Measurements from ENCODE around the gene GPD1.

Gene GPD1

GRCh38 chr12:50062728-50063460 is 40.9 kb upstream of the GPD1 start:
- H3K27me3 ChIP-seq (ENCODE audit: control insufficient read depth in 1 of 2, insufficient read depth in 1 of 2, low read length in 2 of 2): peaks cover 0 to 4% of the 10 kb centered on the region in 2 experiments
- H3K14ac ChIP-seq (ENCODE audit: low read length in 2 of 2): no peak overlapping the region
- H3K79me1 ChIP-seq (replicated peaks; ENCODE audit: low read length, poor library complexity, severe bottlenecking): no peaks in the 10 kb centered on the region
- no peak overlapping the region for H3K4me2 ChIP-seq (ENCODE audit: low read length, poor library complexity, severe bottlenecking)
- no peak overlapping the region for H2AFZ ChIP-seq (ENCODE audit: low read depth, low read length)
- H3K4ac ChIP-seq (ENCODE audit: low read depth in 1 of 2, low read length in 2 of 2): no peak overlapping the region
- no peak overlapping the region for H4K91ac ChIP-seq (ENCODE audit: low read length)
- no peak overlapping the region for H4K8ac ChIP-seq (ENCODE audit: low read length)
- H3K4me3 ChIP-seq (ENCODE audit: insufficient read depth in 1 of 2, low read depth in 1 of 2, low read length in 2 of 2): no peak overlapping the region
- H2BK12ac ChIP-seq (ENCODE audit: low read length in 2 of 2): no peak overlapping the region
- H3K9me3 ChIP-seq (ENCODE audit: control insufficient read depth, low read length): no peaks in the 10 kb centered on the region
- no peak overlapping the region for H3K27ac ChIP-seq (ENCODE audit: low read length, poor library complexity, severe bottlenecking)
- no peak for DNase-seq
- H3K9ac ChIP-seq (ENCODE audit: low read length): no peak overlapping the region
- H2AK5ac ChIP-seq (ENCODE audit: low read length, severe bottlenecking): no peak overlapping the region
- WGBS: 93% methylated on average over 3 of the region's 5 CpGs
- H2BK120ac ChIP-seq (ENCODE audit: low read depth, low read length): no peak overlapping the region
- no peak overlapping the region for H3K18ac ChIP-seq (ENCODE audit: low read depth in 1 of 2, low read length in 2 of 2)
- H3K36me3 ChIP-seq (ENCODE audit: control insufficient read depth in 1 of 2, insufficient read depth in 2 of 2, low read depth in 1 of 2, low read length in 2 of 2): peaks cover 0 to 15% of the 10 kb centered on the region in 2 experiments
- H3K4me1 ChIP-seq (ENCODE audit: control insufficient read depth, insufficient read depth, low read depth, low read length): peaks cover 26% of the 10 kb centered on the region
- H2BK15ac ChIP-seq (ENCODE audit: low read depth, poor library complexity, severe bottlenecking): no peak overlapping the region
- no peak overlapping the region for H2BK5ac ChIP-seq (ENCODE audit: low read depth, low read length, poor library complexity, severe bottlenecking)
- no peak overlapping the region for H3K23ac ChIP-seq (ENCODE audit: low read length in 2 of 2)

GRCh38 chr12:50065726-50066310 is 38.0 kb upstream of the GPD1 start:
- Histone ChIP-seq H3K18ac (ENCODE audit: low read depth in 1 of 2, low read length in 2 of 2) (no peak overlapping the region), H3K4me2 (ENCODE audit: low read length, poor library complexity, severe bottlenecking) (no peak overlapping the region), H3K9me3 (ENCODE audit: control insufficient read depth, low read length) (no peaks in the 10 kb centered on the region), H2AK5ac (ENCODE audit: low read length, severe bottlenecking) (no peak overlapping the region), H3K27ac (ENCODE audit: low read length, poor library complexity, severe bottlenecking) (no peak overlapping the region), H2BK120ac (ENCODE audit: low read depth, low read length) (no peak overlapping the region), H3K4me3 (ENCODE audit: insufficient read depth in 1 of 2, low read depth in 1 of 2, low read length in 2 of 2) (no peak overlapping the region), H3K4ac (ENCODE audit: low read depth in 1 of 2, low read length in 2 of 2) (no peak overlapping the region), H2BK12ac (ENCODE audit: low read length in 2 of 2) (peak overlapping the region in 1 of 2 experiments; percentile 45), H3K36me3 (ENCODE audit: control insufficient read depth in 1 of 2, insufficient read depth in 2 of 2, low read depth in 1 of 2, low read length in 2 of 2) (peaks cover 0 to 2% of the 10 kb centered on the region in 2 experiments), H2AFZ (ENCODE audit: low read depth, low read length) (no peak overlapping the region), H2BK5ac (ENCODE audit: low read depth, low read length, poor library complexity, severe bottlenecking) (no peak overlapping the region), H3K23ac (ENCODE audit: low read length in 2 of 2) (no peak overlapping the region), H3K27me3 (ENCODE audit: control insufficient read depth in 1 of 2, insufficient read depth in 1 of 2, low read length in 2 of 2) (no peaks in the 10 kb centered on the region), H2BK15ac (ENCODE audit: low read depth, poor library complexity, severe bottlenecking) (no peak overlapping the region), H4K8ac (ENCODE audit: low read length) (no peak overlapping the region), H4K91ac (ENCODE audit: low read length) (peak overlapping the region; percentile 34), H3K14ac (ENCODE audit: low read length in 2 of 2) (peak overlapping the region in 1 of 2 experiments; percentile 26), H3K79me1 (replicated peaks; ENCODE audit: low read length, poor library complexity, severe bottlenecking) (no peaks in the 10 kb centered on the region), H3K4me1 (ENCODE audit: control insufficient read depth, insufficient read depth, low read depth, low read length) (peaks cover 16% of the 10 kb centered on the region), H3K9ac (ENCODE audit: low read length) (peak overlapping the region; percentile 57)
- WGBS: 97% methylated on average over 3 of the region's 3 CpGs
- DNase-seq: no peak

- H3K27ac ChIP-seq (ENCODE audit: low read length, poor library complexity, severe bottlenecking): no peak overlapping the region
- H3K4ac ChIP-seq (ENCODE audit: low read depth in 1 of 2, low read length in 2 of 2): no peak overlapping the region
- H3K4me2 ChIP-seq (ENCODE audit: low read length, poor library complexity, severe bottlenecking): no peak overlapping the region
- no peak overlapping the region for H3K23ac ChIP-seq (ENCODE audit: low read length in 2 of 2)
- H3K18ac ChIP-seq (ENCODE audit: low read depth in 1 of 2, low read length in 2 of 2): no peak overlapping the region
- H2BK5ac ChIP-seq (ENCODE audit: low read depth, low read length, poor library complexity, severe bottlenecking): no peak overlapping the region
- H2BK120ac ChIP-seq (ENCODE audit: low read depth, low read length): no peak overlapping the region
- no peak overlapping the region for H2AK5ac ChIP-seq (ENCODE audit: low read length, severe bottlenecking)
- no peak overlapping the region for H3K4me3 ChIP-seq (ENCODE audit: insufficient read depth in 1 of 2, low read depth in 1 of 2, low read length in 2 of 2)
- H3K79me1 ChIP-seq (replicated peaks; ENCODE audit: low read length, poor library complexity, severe bottlenecking): no peaks in the 10 kb centered on the region
- H4K91ac ChIP-seq (ENCODE audit: low read length): no peak overlapping the region
- H2AFZ ChIP-seq (ENCODE audit: low read depth, low read length): no peak overlapping the region
- peaks cover 16% of the 10 kb centered on the region for H3K4me1 ChIP-seq (ENCODE audit: control insufficient read depth, insufficient read depth, low read depth, low read length)
- DNase-seq: peak; percentile 89
- peak overlapping the region; percentile 57 for H3K9ac ChIP-seq (ENCODE audit: low read length)
- no peak overlapping the region for H3K14ac ChIP-seq (ENCODE audit: low read length in 2 of 2)
- H3K27me3 ChIP-seq (ENCODE audit: control insufficient read depth in 1 of 2, insufficient read depth in 1 of 2, low read length in 2 of 2): no peaks in the 10 kb centered on the region
- no peak overlapping the region for H2BK15ac ChIP-seq (ENCODE audit: low read depth, poor library complexity, severe bottlenecking)
- H4K8ac ChIP-seq (ENCODE audit: low read length): no peak overlapping the region
- peaks cover 0 to 2% of the 10 kb centered on the region in 2 experiments for H3K36me3 ChIP-seq (ENCODE audit: control insufficient read depth in 1 of 2, insufficient read depth in 2 of 2, low read depth in 1 of 2, low read length in 2 of 2)
- 41% methylated on average over 5 of the region's 5 CpGs for WGBS
- H3K9me3 ChIP-seq (ENCODE audit: control insufficient read depth, low read length): no peaks in the 10 kb centered on the region
- no peak overlapping the region for H2BK12ac ChIP-seq (ENCODE audit: low read length in 2 of 2)
Observed at GRCh38 chr12:50066402-50066801, 37.4 kb upstream of the GPD1 start.

DNA sequence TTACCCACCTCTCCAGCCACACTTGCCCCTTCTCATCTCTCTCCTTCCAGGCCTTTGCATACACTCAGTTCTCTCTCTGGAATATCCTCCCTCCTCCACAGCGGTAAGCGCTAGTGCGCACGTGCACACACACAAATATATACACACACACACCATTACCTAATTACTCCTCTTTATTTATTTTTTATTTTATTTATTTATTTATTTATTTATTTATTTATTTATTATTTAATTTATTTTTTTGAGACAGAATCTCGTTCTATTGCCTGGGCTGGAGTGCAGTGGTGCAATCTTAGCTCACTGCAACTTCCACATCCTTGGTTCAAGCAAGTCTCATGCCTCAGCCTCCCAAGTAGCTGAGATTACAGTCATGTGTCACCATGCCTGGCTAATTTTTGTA is 34.7 kb upstream of the GPD1 start:
- H3K14ac ChIP-seq (ENCODE audit: low read length in 2 of 2): no peak overlapping the region

More for the DNA sequence above, 34.7 kb upstream of the GPD1 start:
- Histone ChIP-seq H2AK5ac (ENCODE audit: low read length, severe bottlenecking) (no peak overlapping the region), H2BK15ac (ENCODE audit: low read depth, poor library complexity, severe bottlenecking) (no peak overlapping the region), H3K27ac (ENCODE audit: low read length, poor library complexity, severe bottlenecking) (no peak overlapping the region), H3K4ac (ENCODE audit: low read depth in 1 of 2, low read length in 2 of 2) (no peak overlapping the region), H4K8ac (ENCODE audit: low read length) (no peak overlapping the region), H2BK120ac (ENCODE audit: low read depth, low read length) (no peak overlapping the region), H3K4me2 (ENCODE audit: low read length, poor library complexity, severe bottlenecking) (no peak overlapping the region), H3K9me3 (ENCODE audit: control insufficient read depth, low read length) (no peaks in the 10 kb centered on the region), H3K18ac (ENCODE audit: low read depth in 1 of 2, low read length in 2 of 2) (no peak overlapping the region), H2BK12ac (ENCODE audit: low read length in 2 of 2) (no peak overlapping the region), H3K36me3 (ENCODE audit: control insufficient read depth in 1 of 2, insufficient read depth in 2 of 2, low read depth in 1 of 2, low read length in 2 of 2) (peaks cover 0 to 3% of the 10 kb centered on the region in 2 experiments), H3K9ac (ENCODE audit: low read length) (no peak overlapping the region), H2AFZ (ENCODE audit: low read depth, low read length) (no peak overlapping the region), H3K4me1 (ENCODE audit: control insufficient read depth, insufficient read depth, low read depth, low read length) (peaks cover 10% of the 10 kb centered on the region), H3K4me3 (ENCODE audit: insufficient read depth in 1 of 2, low read depth in 1 of 2, low read length in 2 of 2) (no peak overlapping the region), H3K23ac (ENCODE audit: low read length in 2 of 2) (no peak overlapping the region), H3K79me1 (replicated peaks; ENCODE audit: low read length, poor library complexity, severe bottlenecking) (no peaks in the 10 kb centered on the region), H4K91ac (ENCODE audit: low read length) (no peak overlapping the region), H3K27me3 (ENCODE audit: control insufficient read depth in 1 of 2, insufficient read depth in 1 of 2, low read length in 2 of 2) (no peaks in the 10 kb centered on the region), H2BK5ac (ENCODE audit: low read depth, low read length, poor library complexity, severe bottlenecking) (no peak overlapping the region)
- DNase-seq: no peak
- 83% methylated on average over 1 of the region's 5 CpGs for WGBS

Measured in mesenchymal stem cell (in vitro differentiated cells and primary cell).